HepG2 (cell line): ENCODE data around the gene TSPAN17. TPM values are rescaled to one million over a fixed set of nuclear protein-coding genes. Genes with fewer than 3 reads are reported as not detected.

Source experiments
- ASH2L ChIP-seq: fragments of 300-600, 200-600 bp; sonication (generic); IDR thresholded peaks from 2 replicates; pipeline ENCODE4 v1.7.0; 2017; ENCODE audit warnings: low read depth, mild to moderate bottlenecking, moderate library complexity, mixed read lengths, low read length; ENCODE audit not compliant: insufficient read length
- ATF7-NPFF ChIP-seq: sonication (generic); formaldehyde crosslinking; IDR thresholded peaks from 2 replicates; pipeline ENCODE4 v1.8.1; 2023; ENCODE audit warnings: mild to moderate bottlenecking, low read depth, missing genetic modification reagents, moderate library complexity
- FOXO1 ChIP-seq: sonication (generic); formaldehyde crosslinking; IDR thresholded peaks from 2 replicates; pipeline ENCODE4 v1.4.0; 2020; ENCODE audit warnings: missing genetic modification reagents
- FOXO4 ChIP-seq: sonication (generic); formaldehyde crosslinking; conservative IDR thresholded peaks from 2 replicates; pipeline ENCODE4 v1.8.1; 2023; ENCODE audit warnings: missing genetic modification reagents
- GZF1 ChIP-seq: sonication (generic); formaldehyde crosslinking; IDR thresholded peaks from 2 replicates; pipeline ENCODE4 v1.5.1; 2020; ENCODE audit warnings: mild to moderate bottlenecking, missing genetic modification reagents
- HDAC6 ChIP-seq: fragments of 200-600 bp; sonication (generic); IDR thresholded peaks from 2 replicates; pipeline ENCODE4 v1.7.0; 2017; ENCODE audit warnings: mild to moderate bottlenecking, antibody characterized with exemption, low read length, low read depth
- MYC ChIP-seq: sonication (generic); formaldehyde crosslinking; IDR thresholded peaks from 2 replicates; pipeline ENCODE4 v1.9.0; 2021; ENCODE audit warnings: missing genetic modification reagents, borderline replicate concordance
- SOX5 ChIP-seq: IDR thresholded peaks from 2 replicates; pipeline ENCODE4 v1.6.1; 2016; ENCODE audit warnings: borderline replicate concordance
- TBL1XR1 ChIP-seq: fragments of 150-350 bp; IDR thresholded peaks from 2 replicates; pipeline ENCODE4 v1.6.1; 2014; ENCODE audit warnings: borderline replicate concordance, low read length; ENCODE audit not compliant: partially characterized antibody
- TCF7 ChIP-seq: sonication (generic); IDR thresholded peaks from 2 replicates; pipeline ENCODE4 v1.6.1; 2016; ENCODE audit warnings: antibody characterized with exemption, low read depth
- ZBTB40 ChIP-seq, 2 experiments: fragments of 450-650 bp in 1 of 2; sonication (generic) in 1 of 2; formaldehyde crosslinking in 1 of 2; IDR thresholded peaks; 2 replicates each; pipeline versions ENCODE4 v1.6.1 to v1.8.0; 2016 to 2022; ENCODE audit warnings: antibody characterized with exemption in 1 of 2, mild to moderate bottlenecking in 1 of 2, missing genetic modification reagents in 1 of 2
- ZKSCAN1 ChIP-seq: fragments of 150-350 bp; IDR thresholded peaks from 2 replicates; pipeline ENCODE4 v1.6.1; 2014; ENCODE audit warnings: low read length
- ZNF17 ChIP-seq: sonication (generic); formaldehyde crosslinking; IDR thresholded peaks from 2 replicates; pipeline ENCODE4 v1.5.0; 2020; ENCODE audit warnings: mild to moderate bottlenecking, missing genetic modification reagents
- ZNF337 ChIP-seq: sonication (generic); formaldehyde crosslinking; IDR thresholded peaks from 2 replicates; pipeline ENCODE4 v1.5.1; 2020; ENCODE audit warnings: missing genetic modification reagents, low read depth, mild to moderate bottlenecking, borderline replicate concordance
- ZNF569 ChIP-seq: sonication (generic); formaldehyde crosslinking; IDR thresholded peaks from 2 replicates; pipeline ENCODE4 v1.5.0; 2020; ENCODE audit warnings: mild to moderate bottlenecking, missing genetic modification reagents, moderate library complexity, borderline replicate concordance
- ZNF672 ChIP-seq: sonication (generic); formaldehyde crosslinking; IDR thresholded peaks from 2 replicates; pipeline ENCODE4 v1.8.1; 2022; ENCODE audit warnings: missing genetic modification reagents
- ZNF816 ChIP-seq: sonication (generic); formaldehyde crosslinking; IDR thresholded peaks from 2 replicates; pipeline ENCODE4 v1.8.0; 2022; ENCODE audit warnings: missing genetic modification reagents, mild to moderate bottlenecking, borderline replicate concordance
- polyA plus RNA-seq, 8 experiments: library from polyadenylated mRNA; depleted of rRNA in 3 of 8; stranded (reverse) in 7 of 8; unstranded in 1 of 8; fragments of >200 nt; fragmentation: Illumina TruSeq in 4 of 8; extraction: Trizol in 4 of 8; gene quantifications; 2 replicates each; pipeline versions ENCODE4 v1.2.1 to v1.2.3, GENCODE V29; 2011 to 2016; ENCODE audit warnings: low read depth in 4 of 8, missing spikeins in 1 of 8, mixed read lengths in 1 of 8; ENCODE audit not compliant: insufficient read depth in 1 of 8
- total RNA-seq, 5 experiments: library from RNA; depleted of rRNA; stranded (reverse); fragments of >200 nt; fragmentation: Illumina TruSeq; extraction: Trizol; gene quantifications; 2 replicates each; pipeline ENCODE4 v1.2.3, GENCODE V29; 2016; ENCODE audit warnings: low read depth in 1 of 5
- TF ChIP-seq, protein P1 (sequence below): sonication (generic); formaldehyde crosslinking; IDR thresholded peaks from 2 replicates; pipeline ENCODE4 v1.8.0; 2022; ENCODE audit warnings: missing genetic modification reagents, mild to moderate bottlenecking, borderline replicate concordance

The TSPAN17 gene
- total and polyA plus RNA-seq, 2 of the 13 experiments (the other 11 are each of a cell fraction or from before 2014, with no cell fraction given): 11.5 to 15.0 TPM

GRCh38 chr5:176677209-176677939 lies 30.1 kb downstream of the TSPAN17 start (continued):
- TF ChIP-seq HDAC6: no peak
- TF ChIP-seq ZNF672: no peak
- TF ChIP-seq TCF7: no peak
- no peak for TF ChIP-seq ZNF816
- no peak for TF ChIP-seq TBL1XR1
- no peak for TF ChIP-seq FOXO4 (CRISPR knock-in tag)
- no peak for TF ChIP-seq ZNF337 (CRISPR knock-in tag)
- TF ChIP-seq GZF1 (CRISPR knock-in tag): 0 out of 2 replicates have a peak, but pooled peaks have one; percentile 33
- TF ChIP-seq, protein P1, sequence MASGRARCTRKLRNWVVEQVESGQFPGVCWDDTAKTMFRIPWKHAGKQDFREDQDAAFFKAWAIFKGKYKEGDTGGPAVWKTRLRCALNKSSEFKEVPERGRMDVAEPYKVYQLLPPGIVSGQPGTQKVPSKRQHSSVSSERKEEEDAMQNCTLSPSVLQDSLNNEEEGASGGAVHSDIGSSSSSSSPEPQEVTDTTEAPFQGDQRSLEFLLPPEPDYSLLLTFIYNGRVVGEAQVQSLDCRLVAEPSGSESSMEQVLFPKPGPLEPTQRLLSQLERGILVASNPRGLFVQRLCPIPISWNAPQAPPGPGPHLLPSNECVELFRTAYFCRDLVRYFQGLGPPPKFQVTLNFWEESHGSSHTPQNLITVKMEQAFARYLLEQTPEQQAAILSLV (CRISPR knock-in tag): no peak
- no peak for TF ChIP-seq SOX5 (CRISPR knock-in tag)
- no peak for TF ChIP-seq ZNF569 (CRISPR knock-in tag)
- TF ChIP-seq MYC (CRISPR knock-in tag): peak; percentile 65; the same call in 1 of the 2 replicates
- TF ChIP-seq ZKSCAN1: no peak
- no peak for TF ChIP-seq ASH2L
- no peak for TF ChIP-seq FOXO1 (CRISPR knock-in tag)
- TF ChIP-seq ZNF17 (CRISPR knock-in tag): no peak
- TF ChIP-seq ZBTB40 (IDR thresholded peaks at IDR 0.05): no peak
- no peak for TF ChIP-seq ZBTB40 (CRISPR knock-in tag; IDR thresholded peaks at IDR 0.05)
- TF ChIP-seq ATF7-NPFF (CRISPR knock-in tag): no peak
